ENCODE results near the gene TRERF1.
"Not testable (repeated sequence)": the region's sequence is repeated elsewhere in the genome, so short reads cannot be mapped to it uniquely, and the experiment has no call there.

Gene TRERF1

GRCh38 chr6:42450477-42451332 is 1.0 kb downstream of the TRERF1 start:
- DNase-seq, result peak; percentile 51

DNA sequence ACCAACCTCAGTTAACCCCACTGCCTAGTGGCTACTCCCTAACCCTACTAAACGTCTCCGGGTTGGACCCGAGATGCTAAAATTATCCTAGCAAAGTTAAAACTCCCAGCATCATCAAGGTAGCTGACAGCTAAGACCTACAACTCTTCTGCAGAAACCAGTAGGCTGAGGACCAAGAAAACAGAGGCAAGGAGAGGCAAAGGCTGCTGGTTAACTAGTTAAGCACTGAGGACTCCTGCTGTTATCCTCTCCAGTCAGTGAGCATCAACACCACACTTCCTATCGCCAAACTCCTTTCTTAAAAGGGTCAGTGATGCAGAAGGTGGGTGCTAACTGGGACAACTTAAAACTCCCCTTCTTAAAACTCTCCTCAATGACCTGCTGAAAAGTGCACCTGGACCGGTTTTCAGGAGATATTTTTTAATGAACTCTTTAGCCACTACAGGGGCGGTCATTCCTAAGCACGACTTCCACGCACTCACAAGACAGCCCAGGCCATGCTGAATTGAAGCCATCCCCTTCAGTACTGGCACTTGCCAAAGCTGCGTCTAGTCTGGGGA is 1.7 kb downstream of the TRERF1 start:
- DNase-seq, result no peak

DNA sequence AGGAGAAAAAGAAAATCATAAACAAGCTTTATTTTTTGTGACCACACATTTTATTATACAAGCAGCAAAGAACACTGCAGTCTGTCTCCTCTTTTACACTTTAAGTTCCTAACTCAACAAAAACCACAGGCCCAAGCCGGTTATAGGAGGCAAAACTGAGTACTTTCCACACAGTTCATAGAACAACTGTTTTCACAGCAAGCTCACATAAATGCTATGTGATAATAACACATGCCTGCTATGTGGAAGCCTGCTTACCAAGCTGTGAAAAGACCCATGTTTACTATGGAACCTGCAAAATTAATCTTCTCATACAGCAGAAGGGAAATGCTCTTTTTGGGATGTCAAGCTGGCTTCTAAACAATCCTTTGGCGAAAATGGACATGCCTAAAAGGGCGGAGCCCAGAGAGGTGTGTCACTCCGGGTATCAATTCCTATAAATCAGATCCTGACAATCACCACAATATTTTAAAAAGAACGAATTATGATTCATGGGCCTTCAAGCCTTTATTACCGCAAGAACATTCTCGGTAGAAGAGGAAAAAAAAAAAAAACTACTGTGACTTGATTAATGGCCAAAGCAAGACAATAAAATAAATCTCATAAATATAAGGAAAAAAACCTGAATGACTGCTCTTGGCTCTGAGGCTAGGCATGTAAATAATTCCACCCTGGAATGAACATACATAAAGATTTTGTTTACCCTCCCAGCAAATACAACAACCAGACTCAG is 2.6 kb downstream of the TRERF1 start:
- no peak for DNase-seq

- DNase-seq, result no peak
These were observed 3.3 kb downstream of the TRERF1 start for GRCh38 chr6:42448391-42448790.

- DNase-seq, result no peak
These were observed 4.7 kb downstream of the TRERF1 start for GRCh38 chr6:42446996-42447395.

- DNase-seq, result no peak
These were observed 5.4 kb downstream of the TRERF1 start for GRCh38 chr6:42446370-42446769.

DNA sequence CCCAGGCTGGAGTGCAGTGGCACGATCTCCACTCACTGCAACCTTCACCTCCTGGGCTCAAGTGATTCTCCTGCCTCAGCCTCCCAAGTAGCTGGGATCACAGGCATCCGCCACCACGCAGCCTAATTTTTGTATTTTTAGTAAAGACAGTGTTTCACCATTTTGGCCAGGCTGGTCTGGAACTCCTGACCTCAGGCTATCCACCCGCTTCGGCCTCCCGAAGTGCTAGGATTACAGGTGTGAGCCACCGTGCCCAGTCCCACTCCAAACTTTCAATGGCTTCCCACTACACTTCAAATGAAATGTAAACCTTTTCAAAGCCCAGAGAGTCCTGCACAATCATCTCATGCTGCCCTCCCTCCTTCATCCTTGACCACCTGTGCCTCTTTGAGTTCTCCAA is 5.8 kb downstream of the TRERF1 start:
- not testable (repeated sequence) for DNase-seq

DNA sequence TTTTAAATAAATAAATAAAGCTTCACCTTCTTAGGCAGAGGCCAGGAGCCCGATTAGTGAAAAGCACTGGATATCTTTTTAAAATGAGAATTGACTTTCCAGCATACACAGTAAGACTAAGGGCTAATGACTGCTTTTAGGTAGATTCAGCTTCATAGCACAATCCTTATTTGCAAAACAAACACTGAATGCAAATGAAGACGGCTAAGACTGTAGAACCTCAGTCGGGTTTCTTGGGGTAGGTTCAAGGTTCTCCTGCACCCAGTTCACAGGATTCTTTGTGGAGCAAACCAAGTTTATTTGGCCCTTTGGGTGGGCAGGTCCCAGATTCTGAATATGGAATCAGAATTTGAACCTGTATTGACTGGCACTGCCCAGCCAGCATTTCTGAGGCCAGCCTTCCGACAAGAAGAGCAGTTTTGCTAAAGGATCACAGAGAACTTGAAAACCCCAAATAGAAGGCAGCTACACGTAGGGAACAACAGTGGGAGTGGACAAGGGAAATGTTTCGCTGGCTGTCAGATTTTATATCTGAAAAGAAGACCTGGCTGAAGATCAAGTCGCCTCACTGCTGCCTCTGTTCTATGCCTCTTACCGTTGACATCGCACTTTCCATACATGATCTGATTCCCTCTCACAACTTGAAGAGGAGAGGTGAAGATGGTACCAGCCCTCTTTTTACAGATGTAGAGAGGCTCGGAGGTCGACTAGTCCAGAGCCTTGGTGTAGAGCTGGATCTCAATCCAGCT is 8.2 kb downstream of the TRERF1 start:
- DNase-seq, result no peak

GRCh38 chr6:42441697-42442081 is 10.0 kb downstream of the TRERF1 start:
- DNase-seq, result no peak

- DNase-seq, result no peak
These were observed 10.7 kb downstream of the TRERF1 start for GRCh38 chr6:42440778-42441696.

GRCh38 chr6:42440027-42440426 is 11.7 kb downstream of the TRERF1 start:
- DNase-seq, result no peak

GRCh38 chr6:42436825-42437224 is 14.9 kb downstream of the TRERF1 start:
- no peak for DNase-seq

GRCh38 chr6:42434237-42434636 is 17.5 kb downstream of the TRERF1 start:
- DNase-seq, result no peak

DNA sequence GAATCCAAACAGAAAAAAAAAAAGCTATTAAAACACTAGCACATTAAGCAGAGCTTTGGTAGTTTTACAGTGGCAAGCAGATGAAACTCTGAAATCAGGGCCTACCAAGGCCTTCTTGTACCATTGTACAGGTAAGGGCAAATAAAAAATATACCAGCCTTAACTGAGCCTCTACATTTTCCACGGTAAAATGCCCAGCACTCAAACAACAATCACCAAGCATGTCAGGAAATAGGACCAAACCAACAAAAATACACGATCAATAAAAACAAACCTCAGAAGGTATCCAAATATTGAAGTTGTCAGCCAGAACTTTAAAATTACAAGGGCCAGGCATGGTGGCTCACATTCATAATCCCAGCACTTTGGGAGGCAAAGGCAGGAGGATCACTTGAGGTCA is 18.3 kb downstream of the TRERF1 start:
- DNase-seq, result no peak

DNA sequence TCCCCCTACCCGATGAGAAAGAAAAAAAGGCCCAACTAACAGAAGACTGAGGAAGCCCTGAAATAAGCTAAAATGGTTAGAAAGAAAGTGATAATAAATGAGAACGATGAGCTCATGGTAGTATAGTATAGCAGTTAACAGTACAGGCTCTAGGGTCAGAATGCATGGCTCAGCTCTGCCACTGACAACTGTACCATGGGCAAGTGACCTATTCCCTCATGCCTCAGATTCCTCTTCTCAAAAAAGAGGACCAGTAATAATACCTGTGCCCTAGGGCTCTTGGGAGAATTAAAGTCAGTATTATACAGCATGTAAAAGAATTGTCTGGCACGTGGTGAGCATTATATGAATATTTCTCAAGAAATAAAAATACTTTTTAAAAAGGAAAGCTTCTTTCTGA is 19.8 kb downstream of the TRERF1 start:
- no peak for DNase-seq

GRCh38 chr6:42431356-42431755 is 20.4 kb downstream of the TRERF1 start:
- DNase-seq, result no peak

DNA sequence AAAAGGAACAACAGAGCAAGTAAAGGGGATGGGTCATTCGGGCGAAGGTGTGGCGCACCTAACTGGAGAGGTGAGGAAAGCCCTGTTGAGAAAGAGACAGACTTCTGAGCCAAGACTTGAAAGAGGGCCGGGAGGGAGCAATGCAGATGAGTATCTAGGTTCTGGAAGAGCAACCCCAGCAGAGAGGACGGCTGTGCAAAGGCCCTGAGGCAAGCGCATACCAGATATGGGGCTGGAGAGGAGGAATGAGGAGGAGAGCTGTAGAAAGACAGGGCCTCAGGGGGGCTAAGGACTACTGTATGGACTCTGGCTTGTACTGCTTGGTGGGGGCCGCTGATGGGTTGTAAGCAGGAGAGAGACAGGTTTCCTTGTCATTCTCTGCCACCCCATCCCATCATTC is 21.9 kb downstream of the TRERF1 start:
- no peak for DNase-seq

- DNase-seq, result no peak
These were observed 22.6 kb downstream of the TRERF1 start for GRCh38 chr6:42429042-42429585.

DNA sequence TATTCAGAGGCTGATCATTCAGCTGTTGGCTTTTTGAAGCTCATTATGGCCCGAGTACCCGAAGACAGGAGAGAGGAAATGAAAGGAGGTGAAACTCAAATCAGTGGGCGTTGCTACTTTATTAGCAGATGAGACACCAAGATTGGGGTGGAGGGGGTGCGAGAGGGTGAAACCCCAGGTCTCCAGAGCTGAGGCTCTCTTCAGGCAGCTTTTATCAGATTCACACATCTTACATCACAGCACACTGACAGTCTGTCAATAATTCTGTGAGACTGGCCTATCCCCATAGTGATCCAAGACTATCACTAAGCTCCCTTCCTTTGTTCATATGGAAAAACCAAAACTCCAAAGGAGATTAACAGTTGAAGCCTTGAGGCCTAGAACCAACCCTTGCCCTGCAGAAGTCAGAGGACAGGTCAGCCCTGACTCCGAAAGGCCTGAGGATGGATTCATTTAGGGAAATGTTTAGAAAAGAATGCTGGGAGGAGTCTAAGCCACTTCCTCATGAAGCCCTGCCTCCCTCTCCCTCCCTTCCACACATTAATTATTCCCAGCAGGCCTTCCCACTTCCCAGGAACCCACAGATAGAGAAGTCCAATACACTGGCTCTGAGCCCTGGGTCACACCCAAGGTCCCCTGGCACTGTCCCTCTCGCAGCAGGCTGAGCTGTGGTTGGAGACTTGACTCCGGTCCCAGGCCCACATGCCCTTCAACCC is 23.2 kb downstream of the TRERF1 start:
- no peak for DNase-seq

DNA sequence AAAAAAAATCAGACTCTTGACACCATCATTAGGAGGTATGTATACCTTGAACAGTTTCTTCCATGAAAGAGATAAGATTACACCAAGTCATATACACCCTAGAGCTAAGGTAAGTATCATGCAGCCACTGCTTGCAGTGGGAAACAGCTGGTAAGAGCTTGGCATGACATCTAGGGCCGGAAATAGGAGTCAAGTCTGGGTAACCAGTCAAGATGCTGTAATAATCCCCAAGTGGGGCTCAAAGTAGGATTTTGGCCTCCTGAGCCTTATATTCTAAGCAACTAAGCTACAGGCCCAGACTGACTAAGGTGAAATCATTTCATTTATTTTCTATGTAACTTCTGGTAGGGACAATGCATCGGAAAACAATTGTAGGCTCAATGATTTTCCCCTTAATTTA is 23.9 kb downstream of the TRERF1 start:
- no peak for DNase-seq

DNA sequence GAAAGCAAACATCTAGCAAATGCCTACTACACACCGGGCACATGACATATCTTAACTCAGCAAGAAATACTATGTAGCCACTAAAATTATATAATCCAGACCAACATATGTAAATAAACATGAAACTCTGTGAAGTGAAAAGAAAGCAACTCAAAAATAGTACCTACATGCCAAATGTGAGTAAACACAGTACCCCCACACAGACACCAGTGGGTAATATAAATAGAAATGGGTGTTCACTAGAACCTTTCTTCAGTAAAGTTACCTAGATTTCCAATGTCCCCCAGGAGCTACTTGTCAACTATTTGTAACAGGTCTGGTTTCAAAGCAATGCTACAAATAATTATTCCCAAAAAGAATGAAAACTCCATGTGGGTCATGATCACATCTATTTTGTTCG is 25.5 kb downstream of the TRERF1 start:
- no peak for DNase-seq
